Measurements from ENCODE around the gene PATJ.

Gene PATJ

DNA sequence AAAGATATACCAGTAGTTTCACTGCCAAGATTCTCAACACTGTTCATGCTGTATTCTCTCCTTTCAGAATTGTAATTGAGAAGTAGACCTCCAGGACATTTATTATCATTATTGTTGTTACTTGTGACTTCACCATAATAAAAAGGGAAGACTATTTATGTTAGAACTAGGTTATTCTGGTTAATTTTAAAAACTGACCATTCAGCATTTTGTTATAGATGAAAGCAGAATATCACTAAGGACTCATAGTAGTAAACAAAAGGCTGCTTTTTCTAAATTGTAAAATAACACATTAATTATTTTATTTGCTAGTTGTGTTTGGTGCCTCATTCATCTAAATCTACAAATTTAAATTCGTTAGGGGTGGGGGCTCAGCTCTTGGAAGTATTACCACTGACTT lies 210.4 kb downstream of the PATJ start:
- DNase-seq (ENCODE audit: low spot score) = no peak
- TF ChIP-seq, protein P1, sequence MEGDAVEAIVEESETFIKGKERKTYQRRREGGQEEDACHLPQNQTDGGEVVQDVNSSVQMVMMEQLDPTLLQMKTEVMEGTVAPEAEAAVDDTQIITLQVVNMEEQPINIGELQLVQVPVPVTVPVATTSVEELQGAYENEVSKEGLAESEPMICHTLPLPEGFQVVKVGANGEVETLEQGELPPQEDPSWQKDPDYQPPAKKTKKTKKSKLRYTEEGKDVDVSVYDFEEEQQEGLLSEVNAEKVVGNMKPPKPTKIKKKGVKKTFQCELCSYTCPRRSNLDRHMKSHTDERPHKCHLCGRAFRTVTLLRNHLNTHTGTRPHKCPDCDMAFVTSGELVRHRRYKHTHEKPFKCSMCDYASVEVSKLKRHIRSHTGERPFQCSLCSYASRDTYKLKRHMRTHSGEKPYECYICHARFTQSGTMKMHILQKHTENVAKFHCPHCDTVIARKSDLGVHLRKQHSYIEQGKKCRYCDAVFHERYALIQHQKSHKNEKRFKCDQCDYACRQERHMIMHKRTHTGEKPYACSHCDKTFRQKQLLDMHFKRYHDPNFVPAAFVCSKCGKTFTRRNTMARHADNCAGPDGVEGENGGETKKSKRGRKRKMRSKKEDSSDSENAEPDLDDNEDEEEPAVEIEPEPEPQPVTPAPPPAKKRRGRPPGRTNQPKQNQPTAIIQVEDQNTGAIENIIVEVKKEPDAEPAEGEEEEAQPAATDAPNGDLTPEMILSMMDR (IDR thresholded peaks at IDR 0.05; ENCODE audit: extremely low read depth, insufficient read depth, missing control alignments) = no peak
- in situ Hi-C loops (cut with MboI; ENCODE audit: low pct_unique_long_range_greater_than_20kb, low sequenced_read_pairs, unreplicated experiment) = no loop called here

DNA sequence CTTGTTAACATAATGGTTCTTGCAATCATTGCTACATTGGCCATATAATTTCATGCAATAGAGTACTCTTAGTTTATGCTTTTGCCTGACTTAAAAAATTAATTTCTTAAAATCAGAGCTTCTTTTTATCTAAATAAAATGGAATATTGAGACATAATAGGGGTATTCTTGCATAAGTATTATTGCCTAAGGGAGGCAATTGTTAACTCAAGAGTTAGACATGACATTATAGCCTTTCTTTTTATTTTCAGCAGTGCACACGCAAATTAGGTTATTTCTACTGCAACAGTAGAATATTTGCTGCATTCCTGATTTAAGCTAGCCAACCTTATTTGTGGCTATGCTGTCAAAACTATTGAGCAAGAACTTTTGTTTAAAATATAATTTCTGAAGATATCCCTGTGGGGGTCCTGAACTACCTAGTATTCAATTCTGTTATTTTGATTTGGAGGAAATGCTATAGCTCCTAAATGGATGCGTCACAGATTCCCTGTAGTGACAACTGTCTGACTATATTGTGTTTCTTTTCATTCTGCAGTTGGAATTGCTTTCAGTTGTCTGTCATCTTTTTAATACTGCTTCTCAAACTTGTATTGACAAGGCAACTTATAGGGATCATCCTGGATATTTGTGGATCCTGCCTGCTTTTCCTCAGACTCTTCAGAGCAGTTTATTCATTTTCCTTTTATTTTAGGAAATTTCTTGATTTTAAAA lies 211.0 kb downstream of the PATJ start:
- no peak for DNase-seq (ENCODE audit: low spot score)
- in situ Hi-C loops (cut with MboI; ENCODE audit: low pct_unique_long_range_greater_than_20kb, low sequenced_read_pairs, unreplicated experiment) = no loop called here
- TF ChIP-seq, protein P1 (IDR thresholded peaks at IDR 0.05; ENCODE audit: extremely low read depth, insufficient read depth, missing control alignments) = no peak

- in situ Hi-C loops (cut with MboI; ENCODE audit: low pct_unique_long_range_greater_than_20kb, low sequenced_read_pairs, unreplicated experiment) = no loop called here
- TF ChIP-seq, protein P1 (IDR thresholded peaks at IDR 0.05; ENCODE audit: extremely low read depth, insufficient read depth, missing control alignments) = no peak
Measured at GRCh38 chr1:61953790-61954150, 211.5 kb downstream of the PATJ start.

DNA sequence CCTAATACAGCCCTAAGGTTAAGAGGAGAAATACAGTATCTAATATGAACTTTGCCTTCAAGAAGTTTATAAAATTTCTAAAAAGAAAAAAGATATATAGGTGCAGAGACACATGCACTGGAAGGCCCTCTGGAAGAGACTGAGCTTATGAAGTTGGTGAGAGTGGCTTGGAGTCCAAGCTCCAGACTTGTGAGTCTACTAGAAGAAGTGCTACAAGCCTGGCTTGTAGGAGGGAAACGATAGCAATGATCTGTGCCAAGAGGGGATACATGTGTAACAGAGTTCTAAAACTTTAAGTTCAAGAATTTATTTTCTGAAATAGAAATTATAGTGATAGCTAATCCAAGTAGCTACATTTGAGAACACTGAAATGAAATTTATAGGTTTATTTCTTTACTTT lies 213.0 kb downstream of the PATJ start:
- in situ Hi-C loops (cut with MboI; ENCODE audit: low pct_unique_long_range_greater_than_20kb, low sequenced_read_pairs, unreplicated experiment) = no loop called here
- DNase-seq (ENCODE audit: low spot score) = no peak
- TF ChIP-seq, protein P1 (IDR thresholded peaks at IDR 0.05; ENCODE audit: extremely low read depth, insufficient read depth, missing control alignments) = no peak

More at GRCh38 chr1:61953790-61954150, 211.5 kb downstream of the PATJ start:
- DNase-seq (ENCODE audit: low spot score) = no peak

DNA sequence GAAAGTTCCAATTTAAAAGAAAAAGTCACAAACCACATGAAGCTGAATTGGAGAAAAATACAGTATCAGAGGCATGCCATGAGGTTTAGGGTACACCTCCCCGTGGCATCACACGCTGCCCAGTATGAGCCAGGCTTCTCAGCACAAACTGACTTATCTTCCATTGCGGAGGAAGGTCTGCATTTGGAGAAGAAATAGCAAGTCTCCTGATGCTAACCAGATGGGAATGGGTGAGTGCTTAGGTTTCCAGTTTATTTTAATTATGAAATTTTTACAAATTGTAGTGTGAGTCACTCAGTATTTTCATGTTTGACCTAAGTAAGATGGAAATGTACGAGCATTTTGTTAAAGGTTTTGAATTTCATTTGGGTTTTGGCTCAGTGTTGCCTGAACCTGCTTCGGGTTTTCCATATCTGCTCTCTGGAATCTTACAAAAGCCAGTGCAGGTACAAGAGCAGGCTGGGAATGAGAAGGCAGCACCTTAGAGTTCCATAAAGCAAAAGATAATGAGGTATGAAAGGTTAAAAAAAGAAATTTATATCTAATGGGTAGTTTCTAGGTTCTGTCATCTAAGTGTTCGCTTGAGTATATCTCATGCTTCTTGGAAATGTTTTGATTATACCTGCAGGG lies 213.9 kb downstream of the PATJ start:
- in situ Hi-C loops (cut with MboI; ENCODE audit: low pct_unique_long_range_greater_than_20kb, low sequenced_read_pairs, unreplicated experiment) = no loop called here
- DNase-seq (ENCODE audit: low spot score) = no peak
- TF ChIP-seq, protein P1 (IDR thresholded peaks at IDR 0.05; ENCODE audit: extremely low read depth, insufficient read depth, missing control alignments) = no peak

- in situ Hi-C loops (cut with MboI; ENCODE audit: low pct_unique_long_range_greater_than_20kb, low sequenced_read_pairs, unreplicated experiment) = no loop called here
- no peak for DNase-seq (ENCODE audit: low spot score)
- TF ChIP-seq, protein P1 (IDR thresholded peaks at IDR 0.05; ENCODE audit: extremely low read depth, insufficient read depth, missing control alignments) = no peak
Measured at GRCh38 chr1:61956784-61957183, 214.5 kb downstream of the PATJ start.
